ENCODE results near the gene PPP1R12B.

GRCh38 chr1:202306535-202307345 lies 41.8 kb upstream of the PPP1R12B start:
- TF ChIP-seq CTCF (IDR thresholded peaks at IDR 0.05) (no peak), POLR2A (IDR thresholded peaks at IDR 0.05) (no peak)

Data from uterus (tissue), 2 donors.